Stimulated activated CD4-positive, alpha-beta T cell treated with anti-CD3 and anti-CD28 coated beads, Interleukin-4, amount 100 ng/mL, for 4 hours (primary cell): ENCODE measurements around the gene THSD4.

Experiments
- DNase-seq, 2 experiments: peaks; one replicate each; pipeline ENCODE4 v3.0.0-alpha.2; 2020

THSD4 gene

DNA sequence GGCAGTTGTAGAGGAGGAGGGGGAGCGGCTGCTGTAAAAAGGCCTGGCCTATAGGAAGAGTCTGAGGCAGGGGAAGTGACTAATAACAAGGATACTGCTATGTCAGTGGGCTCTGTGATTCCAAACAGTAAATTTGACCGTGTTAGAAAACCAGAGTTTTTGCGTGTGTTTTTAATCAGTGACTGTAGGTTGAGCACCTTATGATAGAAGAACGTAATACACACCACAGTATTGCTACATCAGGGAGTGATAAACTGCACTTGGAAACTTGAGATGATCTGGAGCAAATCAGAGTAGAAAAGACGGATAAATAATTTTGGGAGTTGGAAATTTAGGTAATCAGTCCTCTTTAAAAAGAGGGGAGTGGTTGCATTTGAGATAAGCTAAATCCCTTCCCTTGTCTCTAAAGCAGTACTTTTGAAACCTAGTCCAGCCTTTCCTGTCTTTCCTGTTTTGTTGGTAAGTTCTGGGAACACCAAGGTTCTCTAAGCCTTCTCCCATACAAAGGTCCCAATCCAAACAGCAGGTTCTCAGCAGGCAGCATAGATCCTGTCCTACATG, 564.6 kb downstream of the THSD4 start:
- DNase-seq: no peak

DNA sequence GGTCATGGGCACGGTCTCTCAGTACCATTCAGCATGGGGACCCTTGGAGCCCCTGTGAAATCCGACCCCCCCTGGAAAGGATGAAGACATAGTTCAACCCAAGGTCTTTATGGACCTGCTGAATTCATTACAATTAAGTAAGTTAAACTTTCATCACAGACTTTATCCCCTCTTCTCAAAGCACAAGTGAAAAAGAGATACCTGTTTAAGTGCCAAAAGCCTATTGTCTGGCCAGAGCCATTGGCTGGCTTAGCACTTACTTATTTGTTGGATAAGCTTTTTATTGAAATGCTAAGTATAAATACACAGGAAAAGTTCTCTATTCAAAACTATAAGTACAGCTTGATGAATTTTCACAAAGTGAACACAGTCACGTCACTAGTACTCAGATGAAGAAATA, 566.7 kb downstream of the THSD4 start:
- DNase-seq: no peak

DNA sequence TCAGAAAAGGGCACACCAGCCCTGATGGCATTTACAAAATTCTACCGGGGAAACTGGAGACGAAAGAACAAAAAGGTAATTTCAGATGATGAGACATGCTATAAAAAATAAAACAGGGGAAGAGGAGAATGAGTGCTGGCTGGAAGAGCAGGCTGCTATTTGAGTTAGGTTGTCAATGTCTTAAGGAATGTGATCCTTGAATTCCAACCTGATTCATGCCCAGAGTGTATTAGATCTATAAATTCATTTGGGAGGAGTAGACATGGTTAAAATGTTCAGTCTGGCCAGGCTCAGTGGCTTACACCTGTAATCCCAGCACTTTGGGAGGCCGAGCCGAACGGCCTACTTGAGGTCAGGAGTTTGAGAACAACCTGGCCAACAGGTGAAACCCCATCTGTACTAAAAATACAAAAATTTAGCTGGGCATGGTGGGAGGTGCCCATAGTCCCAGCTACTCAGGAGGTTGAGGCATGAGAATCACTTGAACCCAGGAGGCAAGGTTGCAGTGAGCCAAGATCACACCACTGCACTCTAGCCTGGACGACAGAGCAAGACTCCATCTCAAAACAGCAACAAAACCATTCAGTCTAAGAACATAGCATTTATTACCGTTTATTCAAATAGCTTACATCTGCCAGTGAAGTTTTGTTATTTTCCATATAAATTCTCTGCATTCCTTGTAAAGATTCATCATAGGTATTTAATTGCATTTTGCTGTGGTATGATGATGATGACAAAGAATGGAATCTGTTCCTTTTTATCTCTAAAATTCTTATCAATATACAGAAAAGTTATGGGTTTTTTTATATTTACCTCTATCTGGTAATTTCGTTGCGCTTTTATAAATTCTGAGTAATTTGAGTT, 568.4 kb downstream of the THSD4 start:
- DNase-seq: no peak

DNA sequence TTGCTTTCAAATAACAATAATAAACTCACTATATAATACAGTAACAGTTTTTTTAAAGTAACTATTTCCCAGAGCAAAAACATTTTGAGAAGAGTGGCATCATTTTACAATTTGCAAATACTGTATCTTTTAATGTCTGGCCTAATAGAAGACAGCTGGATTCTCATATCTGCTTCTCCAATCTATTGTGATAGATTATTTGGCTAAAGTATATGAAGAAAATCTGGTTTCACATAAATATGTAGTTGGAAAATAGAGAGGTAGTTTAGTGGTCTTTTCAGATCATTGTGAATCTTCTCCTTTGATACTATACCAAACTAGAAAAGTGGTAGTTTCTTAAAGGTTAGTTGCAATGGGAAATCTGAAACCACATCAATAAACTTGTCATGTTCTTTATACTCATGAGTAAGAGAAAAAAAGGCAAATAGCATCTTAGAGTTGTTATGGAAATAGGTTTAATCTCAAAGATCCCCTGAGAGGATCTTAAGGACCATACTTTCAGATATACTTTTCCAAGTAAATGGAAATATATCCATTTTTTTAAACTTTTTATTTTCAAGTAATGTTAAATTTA, 570.2 kb downstream of the THSD4 start:
- no peak for DNase-seq

DNA sequence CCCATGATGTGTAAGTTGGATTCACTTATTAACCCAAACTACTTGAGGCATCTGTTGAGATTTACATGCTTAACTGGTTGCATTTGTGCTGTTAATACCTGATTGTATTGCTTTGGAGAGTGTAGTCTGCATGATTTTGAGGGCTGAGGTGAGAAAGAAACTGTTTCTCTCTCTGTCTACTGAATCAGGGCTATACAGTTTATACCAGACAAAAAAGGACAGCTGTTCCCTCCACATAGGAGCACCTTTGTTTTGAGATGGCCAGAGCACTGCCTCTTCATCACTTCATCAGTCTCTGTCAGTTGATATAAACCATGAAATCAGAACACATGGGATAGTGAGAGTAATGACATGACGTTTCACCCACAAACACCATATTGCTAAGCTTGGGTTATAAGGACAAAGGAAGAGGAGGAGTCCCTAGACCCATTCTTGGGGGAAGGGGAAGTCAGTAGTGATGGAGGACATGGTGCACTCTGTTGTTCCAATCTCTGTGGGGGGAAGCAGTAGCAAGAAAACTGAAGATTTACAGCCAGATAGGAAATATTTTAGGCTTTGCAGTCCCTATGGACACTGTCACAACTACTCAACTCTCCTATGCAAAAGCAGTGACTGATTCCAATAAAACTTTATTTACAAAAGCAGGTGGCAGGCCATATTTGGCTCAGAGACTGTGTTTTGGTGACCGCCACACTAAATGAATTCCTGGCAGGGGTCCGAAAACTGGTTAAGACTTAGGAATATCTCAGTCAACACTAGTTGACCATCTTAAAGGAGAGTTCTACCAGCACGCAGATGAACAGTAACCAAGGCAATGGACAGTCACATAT, 571.2 kb downstream of the THSD4 start:
- DNase-seq: no peak

DNA sequence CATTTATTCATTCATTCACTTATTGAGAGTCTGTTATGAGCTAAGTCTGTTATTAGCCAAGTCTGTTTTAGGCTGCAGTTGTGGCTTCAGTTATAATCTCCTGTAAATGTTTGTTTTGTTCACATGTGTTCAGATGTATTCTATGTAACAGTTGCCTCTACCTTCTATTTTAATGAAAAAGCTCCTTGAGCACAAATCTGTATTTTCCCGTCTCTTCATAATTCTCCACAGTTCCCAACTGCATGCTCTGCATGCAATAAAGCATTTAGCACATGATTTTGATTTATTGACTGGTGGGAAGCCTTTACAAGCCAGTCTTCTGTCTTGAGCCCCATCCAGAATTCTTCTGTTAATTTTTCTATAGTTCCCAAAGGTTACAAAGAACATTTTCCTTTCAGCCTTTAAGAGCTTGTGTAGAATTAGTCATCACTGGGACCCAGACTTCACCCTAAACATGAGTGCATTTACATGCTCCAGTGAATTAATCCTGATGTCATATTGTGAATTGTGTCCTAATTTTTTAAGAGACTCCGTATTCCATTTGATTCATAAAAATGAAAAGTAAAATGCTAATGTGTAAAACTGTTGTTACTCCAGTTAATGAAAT, 572.7 kb downstream of the THSD4 start:
- DNase-seq: no peak

DNA sequence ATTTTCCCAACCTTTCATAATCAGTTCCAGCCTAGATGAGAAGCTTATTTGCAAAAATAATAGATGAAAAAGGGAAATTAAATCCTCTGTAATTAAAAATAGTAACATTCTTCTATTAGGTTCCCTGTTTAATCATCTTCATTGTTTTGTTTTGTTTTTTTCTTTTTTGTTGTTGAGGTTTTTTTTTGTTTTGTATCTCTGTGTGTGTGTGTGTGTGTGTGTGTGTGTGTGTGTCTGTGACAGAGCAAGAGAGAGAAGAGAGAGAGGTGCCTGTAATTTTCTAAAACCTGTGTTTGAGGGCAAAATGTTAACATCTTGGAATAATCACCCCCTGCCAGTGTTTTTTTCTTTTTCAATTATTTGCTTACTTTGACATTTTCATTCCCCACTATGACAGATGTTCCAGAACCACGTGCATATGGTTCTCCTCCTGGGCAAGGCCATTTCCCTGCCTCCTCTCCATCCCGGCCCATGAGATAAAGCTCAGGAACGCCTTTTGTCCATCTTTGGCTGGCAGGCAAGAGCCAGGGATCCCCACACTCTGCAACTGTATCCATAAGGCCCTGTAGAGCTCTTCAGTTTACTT, 573.3 kb downstream of the THSD4 start:
- no peak for DNase-seq

DNA sequence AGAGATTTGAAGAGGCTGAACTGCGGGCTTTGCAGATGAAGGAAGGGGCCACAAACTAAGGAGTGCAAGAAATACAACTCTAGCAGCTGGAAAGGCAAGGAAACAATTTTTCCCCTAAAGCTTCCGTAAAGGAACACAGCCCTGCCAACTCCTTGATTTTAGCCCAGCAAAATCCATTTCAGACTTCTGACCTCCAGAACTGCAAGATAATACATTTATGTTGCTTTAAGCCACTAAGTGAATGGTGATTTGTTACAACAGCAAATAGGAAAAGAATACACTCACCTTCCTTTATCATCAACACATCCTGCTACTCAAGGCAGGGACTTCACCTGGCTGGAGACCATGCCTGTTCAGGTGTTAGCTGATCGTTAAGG, 575.8 kb downstream of the THSD4 start:
- no peak for DNase-seq

DNA sequence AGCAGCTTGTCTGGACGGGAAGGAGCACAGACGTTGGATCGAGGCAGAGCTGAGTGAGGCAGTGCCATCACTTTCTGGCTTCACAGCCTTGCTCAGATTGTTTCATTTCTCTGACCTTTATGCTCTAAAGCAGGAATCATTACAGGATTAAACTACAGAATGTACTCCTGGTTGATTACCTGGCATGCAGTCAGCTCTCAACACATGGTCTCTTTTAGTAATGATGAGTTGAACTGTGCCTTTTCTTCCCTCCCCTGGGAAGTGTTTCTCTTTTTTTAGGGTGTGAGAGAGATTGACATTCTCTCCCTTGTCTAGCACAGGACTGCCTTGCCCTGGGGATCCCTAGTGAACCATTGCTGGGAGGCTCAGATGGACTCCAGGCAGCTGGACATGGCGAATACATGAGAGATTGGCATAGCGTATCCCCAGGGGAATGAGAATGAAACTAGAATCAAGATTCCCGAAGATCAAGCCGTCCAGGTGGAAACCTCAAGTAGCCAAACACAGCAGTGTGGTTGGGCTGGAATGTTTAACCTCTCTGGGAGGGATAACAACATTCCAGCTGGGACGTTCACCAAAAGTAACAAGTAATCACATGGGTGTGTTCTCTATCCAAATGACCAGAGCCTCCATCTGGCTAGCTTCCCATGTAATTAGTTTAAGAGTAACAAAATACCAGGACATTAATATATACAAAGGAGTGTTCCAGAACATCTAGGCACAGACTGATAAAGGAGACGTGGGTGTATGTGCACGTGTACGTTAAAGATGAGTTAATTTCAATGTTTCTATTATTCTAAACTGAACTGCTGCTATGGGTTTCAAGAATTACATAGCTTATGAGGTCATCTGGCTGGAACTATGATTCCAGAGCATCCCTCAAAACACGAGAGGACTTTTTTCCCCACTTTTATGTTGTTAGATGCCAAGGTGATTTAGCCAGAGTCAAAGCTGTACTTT, 576.5 kb downstream of the THSD4 start:
- DNase-seq: no peak

DNA sequence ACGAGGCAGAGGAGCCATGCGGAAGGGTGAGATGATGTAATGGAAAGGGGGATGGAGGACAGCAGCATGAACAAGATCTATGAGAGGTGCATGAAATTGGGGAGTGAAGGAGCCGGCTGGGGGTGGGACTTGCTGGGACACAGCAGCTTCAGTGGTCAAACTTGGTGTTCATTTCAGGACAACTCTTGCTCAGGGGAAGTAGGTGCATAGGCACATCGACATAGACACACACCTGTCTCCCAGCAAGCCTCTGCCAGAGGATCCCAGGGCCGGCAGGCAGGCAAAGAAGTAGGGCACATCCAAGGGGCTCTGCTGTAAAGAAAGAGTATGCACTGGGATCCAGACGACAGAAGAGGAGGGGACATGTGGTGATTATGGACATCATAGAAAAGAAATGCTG, 582.0 kb downstream of the THSD4 start:
- no peak for DNase-seq

DNA sequence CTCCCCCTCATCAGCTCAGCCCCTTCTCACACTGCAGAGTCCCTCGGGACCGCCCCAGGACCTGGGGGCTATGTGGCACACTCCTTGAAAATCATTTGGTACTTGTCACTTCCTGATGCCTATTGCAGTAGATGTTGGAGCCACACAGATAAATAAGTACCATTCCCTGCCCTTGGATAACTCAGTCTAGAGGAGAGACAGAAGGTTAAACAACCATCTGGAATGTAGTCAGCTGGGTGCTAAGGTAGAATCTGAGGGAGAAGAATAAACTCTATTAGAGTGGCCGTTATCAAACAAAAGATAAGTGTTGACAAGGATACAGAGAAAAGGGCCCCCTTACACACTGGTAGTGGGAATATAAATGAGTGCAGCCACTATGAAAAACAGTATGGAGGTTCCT, 582.8 kb downstream of the THSD4 start:
- DNase-seq: no peak

DNA sequence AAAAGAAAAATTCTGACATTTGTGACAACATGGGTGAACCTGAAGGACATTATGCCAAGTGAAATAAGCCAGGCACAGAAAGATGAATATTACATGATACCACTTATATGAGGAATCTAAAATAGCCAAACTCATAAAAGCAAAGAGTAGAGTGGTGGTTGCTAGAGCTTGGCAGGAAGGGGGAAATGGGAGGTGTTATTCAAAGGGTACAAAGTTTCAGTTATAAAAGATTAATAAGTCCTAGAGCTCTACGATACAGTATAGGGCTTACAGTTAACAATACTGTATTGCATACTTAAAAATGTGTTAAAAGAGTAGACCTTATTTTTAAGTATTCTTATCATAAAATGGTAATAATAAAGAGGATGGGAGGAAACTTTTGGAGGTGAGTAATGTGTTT, 583.5 kb downstream of the THSD4 start:
- no peak for DNase-seq

DNA sequence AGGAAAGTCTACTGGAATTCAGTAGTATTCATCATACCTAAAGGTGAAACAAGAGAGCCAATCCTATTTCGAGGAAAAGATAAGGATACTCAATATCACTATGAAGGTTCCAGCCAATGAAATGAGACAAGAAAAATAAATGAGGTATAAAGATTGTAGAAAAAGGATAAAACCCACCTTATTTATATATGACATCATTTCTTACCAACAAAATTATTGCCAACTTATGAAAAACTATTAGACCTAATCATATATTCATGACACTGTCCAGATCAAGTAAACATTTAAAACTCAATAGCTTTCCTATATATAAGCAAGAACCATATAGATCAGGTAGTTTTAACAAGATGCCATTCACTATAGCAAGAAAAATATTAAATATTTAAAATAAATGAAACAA, 584.7 kb downstream of the THSD4 start:
- DNase-seq: no peak

DNA sequence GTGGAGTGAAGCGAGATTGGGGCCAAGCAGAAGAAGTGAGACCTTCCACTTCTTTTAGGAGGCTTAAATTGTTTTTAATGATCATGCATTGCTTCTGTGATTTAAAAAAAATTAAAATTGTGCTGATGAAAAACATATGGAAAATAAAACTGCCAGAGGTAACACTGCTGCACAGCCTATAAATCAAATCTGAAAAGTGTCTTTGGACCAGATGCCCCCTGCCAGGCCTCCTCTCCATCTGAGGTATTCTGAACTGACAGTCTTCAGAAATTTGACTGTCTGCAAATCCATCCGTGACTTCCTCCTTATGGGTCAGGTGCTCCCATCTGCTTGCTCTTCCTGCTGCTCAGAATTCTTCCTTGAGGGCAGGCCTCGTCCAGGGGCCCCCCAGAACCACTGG, 586.5 kb downstream of the THSD4 start:
- DNase-seq: no peak

DNA sequence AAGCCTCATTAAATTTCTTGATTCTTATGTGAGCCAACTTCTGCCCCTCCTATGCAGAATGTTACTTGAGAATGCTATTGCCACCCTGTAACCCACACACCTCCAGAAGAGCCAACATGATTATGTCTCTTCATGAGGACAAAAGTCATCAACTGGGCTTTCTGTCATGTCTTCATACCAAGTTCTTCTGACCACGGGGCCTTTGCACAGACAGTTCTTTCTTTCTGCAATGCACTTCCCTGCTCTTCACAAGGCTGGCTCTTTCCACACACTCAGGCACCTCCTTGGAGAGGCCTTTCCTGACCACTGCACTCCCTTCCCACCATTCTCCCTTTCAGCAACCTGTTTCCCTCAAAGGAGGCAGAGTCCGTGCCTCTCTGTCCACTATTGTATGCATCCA, 587.2 kb downstream of the THSD4 start:
- no peak for DNase-seq

DNA sequence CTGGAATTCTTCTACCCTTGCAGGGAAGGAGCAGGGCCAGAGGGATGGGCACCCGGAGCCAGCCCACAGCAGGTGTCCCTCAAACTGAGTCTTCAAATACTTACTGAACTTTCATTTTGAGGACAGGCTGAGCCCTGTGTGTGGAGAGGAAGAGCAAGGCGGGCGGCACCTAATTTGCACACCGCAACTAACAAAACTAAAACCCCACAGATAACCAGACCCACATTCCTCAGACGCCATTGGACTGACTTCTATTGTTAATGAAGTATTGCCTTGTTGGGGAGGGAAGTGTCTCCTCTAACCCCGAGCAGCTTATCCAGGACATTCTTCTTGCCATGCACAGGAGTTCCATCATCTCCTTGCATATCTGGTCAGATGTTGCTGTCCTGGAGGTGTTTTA, 589.9 kb downstream of the THSD4 start:
- no peak for DNase-seq

DNA sequence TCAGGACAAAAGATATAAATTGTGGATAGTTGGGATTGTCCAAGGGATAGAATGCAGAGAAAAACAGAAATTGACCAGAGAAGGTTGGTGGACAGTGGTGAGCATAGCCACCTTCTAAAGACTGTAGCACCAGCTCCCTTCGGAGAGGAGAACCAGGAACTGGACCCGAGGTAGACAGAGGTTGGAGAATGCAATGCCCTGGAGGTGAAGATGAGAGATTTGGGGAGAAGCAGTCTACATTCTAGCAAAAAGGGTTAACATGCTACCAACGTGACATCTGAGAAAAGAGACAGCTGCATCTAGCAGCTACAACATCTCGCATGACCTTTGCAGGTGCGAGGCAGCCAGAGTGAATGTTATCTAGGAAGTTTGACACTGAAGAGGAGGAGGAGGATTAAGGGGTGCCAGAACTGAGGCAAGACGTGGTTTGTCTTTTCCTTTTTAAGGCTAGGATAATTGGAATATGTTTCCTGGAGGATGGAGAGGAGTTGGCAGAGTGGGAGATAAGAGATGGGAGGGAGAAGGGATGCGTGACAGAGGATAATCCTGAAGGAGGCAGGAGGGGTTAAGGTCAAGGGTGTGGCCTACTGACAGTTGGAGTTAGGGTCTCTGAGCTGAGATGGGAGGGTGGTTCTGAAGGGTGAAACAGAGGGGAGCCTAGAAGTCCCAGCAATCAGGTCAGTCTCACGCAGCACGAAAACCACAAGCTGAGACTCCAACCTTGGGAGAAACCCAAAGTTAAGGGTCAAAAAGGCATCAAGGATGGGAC, 591.4 kb downstream of the THSD4 start:
- DNase-seq: no peak

DNA sequence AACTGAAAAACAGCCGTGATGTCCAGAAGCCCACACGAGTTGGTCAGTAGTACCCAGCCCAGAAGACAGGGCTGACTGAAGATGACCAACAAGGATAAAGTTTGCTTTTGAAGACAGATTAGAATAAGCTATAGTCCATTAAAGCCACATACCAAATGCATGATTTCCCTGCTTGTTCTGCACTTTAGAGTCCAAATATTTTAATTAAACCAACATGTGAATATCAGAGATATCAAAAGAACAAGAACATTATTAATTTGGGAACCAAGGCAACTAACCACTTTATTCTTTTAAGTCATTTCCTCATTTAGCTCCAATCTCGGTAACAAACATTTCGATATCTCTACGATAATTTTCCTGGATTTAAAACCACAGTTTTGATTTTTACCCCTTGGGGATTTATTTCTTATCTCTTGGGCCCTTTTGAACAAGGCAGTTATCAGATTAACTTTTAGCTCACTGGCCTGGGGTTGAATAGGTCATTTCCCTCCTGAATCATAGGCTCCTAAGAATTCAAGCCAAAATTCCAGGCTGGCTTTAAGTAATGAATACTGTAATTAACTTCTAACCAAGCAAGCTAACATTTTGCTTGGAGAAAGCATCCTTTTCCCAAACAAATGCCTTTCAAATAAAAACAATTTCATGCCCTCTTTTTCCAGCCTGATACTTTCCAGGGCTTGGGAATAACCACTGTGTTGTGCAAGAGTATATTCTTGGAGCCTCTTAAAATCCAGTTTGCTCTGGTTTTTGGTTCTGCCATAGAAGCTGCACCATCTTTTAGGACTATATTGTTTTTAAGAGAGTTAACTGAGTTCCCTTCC, 592.2 kb downstream of the THSD4 start:
- DNase-seq: no peak

DNA sequence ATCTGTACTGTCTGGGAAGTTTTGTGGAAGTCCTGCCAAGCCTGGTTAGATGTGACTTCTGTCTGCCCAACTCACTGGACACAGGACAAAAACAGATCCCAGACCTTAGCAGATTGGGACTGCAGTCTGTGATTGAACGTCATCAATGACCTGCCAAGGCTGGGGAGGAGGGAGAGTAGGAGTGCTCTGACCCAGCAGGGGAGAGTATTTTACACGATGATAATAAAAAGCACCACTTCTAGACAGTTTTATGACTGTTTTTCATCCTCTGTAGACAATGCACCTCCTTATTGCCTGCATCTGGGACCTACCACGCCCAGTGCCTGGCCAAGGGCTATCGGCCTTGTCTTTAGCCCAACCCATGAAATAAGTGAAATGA, 592.8 kb downstream of the THSD4 start:
- DNase-seq: no peak

DNA sequence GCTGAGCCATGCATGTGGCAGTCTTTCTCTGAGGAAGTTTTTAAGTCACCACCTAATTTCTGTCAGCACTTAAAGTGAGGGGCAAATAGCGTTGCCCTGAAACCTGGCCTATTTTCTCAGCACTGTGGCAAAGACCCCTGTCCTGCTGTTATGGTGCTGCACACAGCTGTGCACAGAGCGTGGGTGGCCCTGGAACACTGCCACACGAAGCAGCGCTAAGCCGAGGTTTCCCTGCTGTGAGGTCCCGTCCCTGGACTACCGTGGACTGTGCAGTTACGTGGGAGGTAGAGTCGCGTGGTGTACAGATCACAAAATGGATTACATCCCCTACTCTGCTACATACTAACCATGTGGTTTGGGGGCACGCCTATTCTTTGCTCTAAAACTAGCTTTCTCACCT, 593.5 kb downstream of the THSD4 start:
- DNase-seq: no peak
